ENCODE results near the gene TBC1D23.

- TF ChIP-seq CTCF (conservative IDR thresholded peaks at IDR 0.05; ENCODE audit: low read depth, low read length) (no peak), EZH2 (IDR thresholded peaks at IDR 0.05; ENCODE audit: borderline replicate concordance, low read depth, low read length, poor library complexity, severe bottlenecking) (no peak)
Measured at GRCh38 chr3:100338911-100339310, 78.1 kb downstream of the TBC1D23 start.

Data from A673 (cell line).